ENCODE data around the gene GPX7.

GRCh38 chr1:52636721-52637695, 34.8 kb downstream of the GPX7 start:
- TF ChIP-seq CTCF (IDR thresholded peaks at IDR 0.05) (no peak), POLR2A (IDR thresholded peaks at IDR 0.05) (no peak), POLR2AphosphoS5 (IDR thresholded peaks at IDR 0.05) (no peak)

Data from breast epithelium (tissue), 3 donors.